ENCODE results near the gene CEMIP.
A peak's percentile ranks its signal among the peaks of the same experiment; 100 is the strongest.

The CEMIP gene

DNA sequence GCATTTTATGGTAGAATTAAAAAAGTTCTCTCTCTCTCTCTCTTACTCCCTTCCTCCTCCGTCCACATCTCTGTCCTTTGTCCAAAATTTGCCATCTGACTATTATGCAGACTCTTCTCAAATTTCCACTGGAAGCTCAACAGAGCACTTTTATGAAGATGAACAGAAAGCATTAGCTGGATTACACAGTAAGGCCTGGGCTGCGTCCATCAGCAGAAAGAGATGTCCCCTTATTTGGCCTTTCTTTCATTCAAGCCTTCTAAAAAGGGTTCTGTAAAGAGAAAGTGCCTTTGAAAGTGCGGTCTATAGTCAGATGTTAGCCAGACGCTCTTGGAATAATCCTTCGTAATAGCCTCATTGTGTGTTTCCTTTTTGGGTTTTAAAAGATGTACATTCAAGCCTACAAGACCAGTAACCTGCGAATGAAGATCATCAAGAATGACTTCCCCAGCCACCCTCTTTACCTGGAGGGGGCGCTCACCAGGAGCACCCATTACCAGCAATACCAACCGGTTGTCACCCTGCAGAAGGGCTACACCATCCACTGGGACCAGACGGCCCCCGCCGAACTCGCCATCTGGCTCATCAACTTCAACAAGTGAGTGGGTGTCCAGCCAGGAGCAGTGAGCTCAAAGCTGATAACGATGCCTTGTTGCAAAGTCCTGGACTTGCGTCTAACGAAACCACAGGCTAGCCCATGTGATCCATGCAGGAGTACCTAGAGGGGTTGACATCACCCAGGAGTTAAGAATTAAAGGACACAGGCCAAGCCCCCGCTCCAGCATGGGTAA, 157.3 kb downstream of the CEMIP start:
- no peak for DNase-seq

DNA sequence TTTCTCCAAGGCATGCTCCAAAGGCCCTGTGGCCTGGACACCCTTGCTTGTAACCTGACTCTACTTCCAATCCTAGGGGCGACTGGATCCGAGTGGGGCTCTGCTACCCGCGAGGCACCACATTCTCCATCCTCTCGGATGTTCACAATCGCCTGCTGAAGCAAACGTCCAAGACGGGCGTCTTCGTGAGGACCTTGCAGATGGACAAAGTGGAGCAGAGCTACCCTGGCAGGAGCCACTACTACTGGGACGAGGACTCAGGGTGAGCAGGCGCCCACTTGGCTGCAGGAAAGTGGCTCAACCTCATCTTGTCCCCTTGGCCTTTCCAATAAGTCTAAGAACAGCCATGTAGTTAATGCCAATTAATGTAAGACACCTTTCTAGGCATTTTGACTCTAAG, 158.5 kb downstream of the CEMIP start:
- no peak for DNase-seq

DNA sequence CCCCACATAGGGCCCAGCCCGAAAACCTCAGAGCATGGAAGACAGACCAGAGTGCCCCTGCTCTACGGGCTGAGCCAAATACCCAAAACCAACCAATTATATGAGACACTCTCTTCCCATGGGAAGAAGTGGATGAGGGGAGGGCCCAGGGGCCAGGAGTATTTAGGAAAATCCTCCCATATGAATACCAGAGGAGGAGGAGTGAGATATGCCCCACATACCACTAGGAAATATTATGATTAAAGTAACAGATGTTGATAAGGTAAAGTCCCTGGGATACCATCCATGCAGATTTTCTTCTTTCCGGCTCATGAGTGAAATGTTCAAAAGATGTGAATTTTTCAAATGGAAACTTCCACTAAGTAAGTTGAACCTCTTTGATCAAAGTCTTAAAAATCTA, 160.0 kb downstream of the CEMIP start:
- no peak for DNase-seq

DNA sequence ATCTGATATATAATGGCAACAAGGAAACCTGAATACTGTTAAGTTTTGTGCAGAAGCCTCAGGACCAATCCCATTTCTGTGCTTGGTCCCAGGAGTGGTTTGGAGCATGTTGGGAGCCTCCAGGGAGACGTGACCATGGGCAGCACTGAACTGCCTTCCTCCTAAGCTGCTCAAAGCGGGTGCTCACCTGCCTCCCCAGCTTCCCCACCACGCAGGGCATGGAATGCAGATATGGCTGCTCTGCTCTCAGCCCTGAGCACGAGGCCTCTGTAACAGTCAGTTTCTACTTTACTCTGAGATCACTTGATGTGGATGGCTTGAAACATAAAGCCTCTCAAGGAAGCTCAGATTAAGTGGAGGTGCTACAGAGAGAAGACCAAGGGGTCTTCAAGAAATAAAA, 161.2 kb downstream of the CEMIP start:
- DNase-seq: no peak

- DNase-seq: no peak
Measured at GRCh38 chr15:80940851-80941250, 161.7 kb downstream of the CEMIP start.

GRCh38 chr15:80942266-80942665, 163.1 kb downstream of the CEMIP start:
- DNase-seq: no peak

GRCh38 chr15:80942746-80943565, 163.8 kb downstream of the CEMIP start:
- no peak for DNase-seq

DNA sequence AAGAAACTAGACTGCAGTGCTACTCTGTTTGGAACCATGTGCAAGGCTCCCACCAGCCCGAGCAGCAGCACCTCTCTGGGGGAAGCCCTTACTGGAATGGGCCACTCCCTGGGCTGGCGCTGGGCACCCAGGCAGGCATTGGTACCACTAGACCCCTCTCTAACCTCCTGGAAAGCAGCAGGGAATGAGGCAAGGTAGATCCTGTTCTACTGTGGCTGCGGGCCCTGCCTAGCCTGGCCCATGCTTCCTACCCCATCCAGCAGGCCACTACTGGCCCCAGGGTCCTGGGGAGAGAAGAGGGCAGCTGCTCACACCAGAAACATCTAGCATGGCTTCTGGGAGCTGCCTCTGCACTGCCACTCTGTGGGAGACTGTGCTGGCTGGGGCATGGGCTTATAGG, 165.6 kb downstream of the CEMIP start:
- no peak for DNase-seq

- no peak for DNase-seq
Measured at GRCh38 chr15:80945605-80946004, 166.4 kb downstream of the CEMIP start.

DNA sequence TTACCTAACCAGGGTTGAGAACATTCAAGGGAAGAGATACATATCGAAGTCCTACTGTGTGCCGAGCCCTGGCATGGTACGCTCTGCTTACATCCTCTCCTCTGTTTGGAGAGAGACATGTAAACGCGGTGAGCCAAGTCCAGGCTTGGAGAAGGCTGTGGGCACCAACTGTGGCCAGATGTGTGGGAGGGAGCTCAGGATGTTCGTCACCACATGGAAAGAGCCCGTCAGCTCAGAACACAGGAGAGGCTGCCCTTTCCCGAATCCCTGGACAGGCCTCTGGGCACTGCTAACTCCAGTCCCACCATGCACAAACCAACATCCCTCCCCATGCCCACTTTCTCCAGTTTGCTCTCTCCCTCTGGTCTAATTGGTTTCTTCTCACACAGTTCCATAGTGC, 167.4 kb downstream of the CEMIP start:
- DNase-seq: no peak

DNA sequence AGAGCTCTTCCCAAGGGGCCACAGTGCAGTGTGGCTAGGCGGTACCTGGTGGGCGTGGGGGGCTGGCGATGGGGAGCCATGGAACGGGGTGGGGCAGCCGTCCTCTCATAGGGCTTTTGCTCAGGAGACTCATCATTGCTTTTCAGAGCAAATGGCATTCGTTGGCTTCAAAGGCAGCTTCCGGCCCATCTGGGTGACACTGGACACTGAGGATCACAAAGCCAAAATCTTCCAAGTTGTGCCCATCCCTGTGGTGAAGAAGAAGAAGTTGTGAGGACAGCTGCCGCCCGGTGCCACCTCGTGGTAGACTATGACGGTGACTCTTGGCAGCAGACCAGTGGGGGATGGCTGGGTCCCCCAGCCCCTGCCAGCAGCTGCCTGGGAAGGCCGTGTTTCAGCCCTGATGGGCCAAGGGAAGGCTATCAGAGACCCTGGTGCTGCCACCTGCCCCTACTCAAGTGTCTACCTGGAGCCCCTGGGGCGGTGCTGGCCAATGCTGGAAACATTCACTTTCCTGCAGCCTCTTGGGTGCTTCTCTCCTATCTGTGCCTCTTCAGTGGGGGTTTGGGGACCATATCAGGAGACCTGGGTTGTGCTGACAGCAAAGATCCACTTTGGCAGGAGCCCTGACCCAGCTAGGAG, 169.6 kb downstream of the CEMIP start:
- DNase-seq: no peak

GRCh38 chr15:80949756-80950155, 170.6 kb downstream of the CEMIP start:
- DNase-seq: no peak

- no peak for DNase-seq
Measured at GRCh38 chr15:80950291-80951078, 171.3 kb downstream of the CEMIP start.

GRCh38 chr15:80951941-80952340, 172.8 kb downstream of the CEMIP start:
- DNase-seq: no peak

- no peak for DNase-seq
Measured at GRCh38 chr15:80953001-80953952, 174.1 kb downstream of the CEMIP start.

DNA sequence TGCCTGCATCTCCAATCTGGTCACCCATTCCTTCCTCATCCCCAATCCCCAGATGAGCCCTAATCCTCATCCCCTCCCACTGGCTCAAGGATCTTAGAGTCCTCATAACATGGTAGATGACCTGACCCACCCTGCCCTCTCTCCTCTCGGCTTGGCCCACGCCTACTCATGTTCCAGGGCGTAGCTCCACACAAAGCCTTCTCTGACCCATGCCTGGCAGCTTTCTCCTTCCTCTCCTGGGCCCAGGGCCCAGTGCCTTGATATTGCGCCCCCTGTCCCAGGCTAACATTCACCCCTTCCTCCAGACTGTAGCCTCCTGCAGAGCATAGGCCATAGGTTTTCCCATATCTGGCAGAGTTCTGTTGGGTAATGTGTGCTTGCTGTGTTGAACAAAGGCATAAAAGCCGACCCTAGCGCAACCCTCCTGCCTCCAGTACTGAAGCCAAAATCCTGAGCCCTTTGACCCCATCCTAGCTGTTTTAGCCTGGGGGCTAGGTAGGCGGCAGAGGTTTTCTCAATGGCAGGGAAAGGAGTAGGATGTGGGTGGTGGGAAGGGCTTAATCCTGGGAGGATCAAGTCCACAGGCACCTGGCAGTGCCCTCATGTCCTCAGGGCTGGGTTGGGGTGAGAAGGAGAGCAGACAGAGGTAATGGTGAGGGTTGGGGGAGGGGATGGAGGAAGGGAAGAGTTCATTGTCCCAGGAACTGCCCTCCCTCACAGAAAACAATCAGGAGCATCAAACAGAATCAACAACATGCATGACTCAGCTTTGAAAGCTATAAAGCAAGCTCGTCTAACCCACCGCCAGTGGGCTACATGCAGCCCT, 175.0 kb downstream of the CEMIP start:
- DNase-seq: no peak

- DNase-seq: peak; percentile 73
Measured at GRCh38 chr15:80955571-80956452, 176.6 kb downstream of the CEMIP start.

DNA sequence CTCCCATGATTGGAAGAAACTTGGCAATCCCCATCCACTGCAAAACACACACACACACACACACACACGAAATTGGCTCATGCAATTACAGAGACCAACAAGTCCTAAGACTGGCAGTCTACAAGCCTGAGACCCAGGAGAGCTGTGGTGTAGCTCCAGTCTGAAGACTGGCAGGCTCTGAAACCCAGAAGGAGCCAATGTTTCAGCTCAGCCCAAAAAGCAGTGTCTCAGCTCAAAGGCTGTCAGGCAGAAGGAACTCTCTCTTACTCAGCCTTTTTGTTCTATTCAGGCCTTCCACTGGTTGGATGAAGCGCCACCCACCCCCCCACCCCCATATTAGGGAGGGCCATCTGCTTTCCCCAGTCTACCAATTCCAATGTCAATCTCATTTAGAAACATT, 178.4 kb downstream of the CEMIP start:
- DNase-seq: no peak

DNA sequence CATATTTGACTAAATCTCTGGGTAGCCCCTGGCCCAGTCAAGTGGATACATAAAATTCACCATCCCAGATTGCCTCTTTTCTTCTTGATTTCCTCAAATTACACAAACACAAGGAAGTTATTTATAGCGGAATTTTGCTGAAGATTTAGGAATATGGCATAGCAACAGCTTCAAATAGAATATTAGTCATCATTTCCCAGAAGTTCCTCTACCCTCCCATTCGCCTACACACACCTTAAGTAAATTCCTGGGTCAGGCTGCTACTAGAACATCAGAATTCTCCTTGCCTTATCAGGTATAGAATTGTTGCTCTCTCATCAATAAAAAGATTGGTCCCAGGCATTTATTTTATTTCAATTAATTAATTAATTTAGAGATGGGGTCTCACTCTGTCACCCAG, 178.8 kb downstream of the CEMIP start:
- DNase-seq: no peak

Measured in stimulated activated CD4-positive, alpha-beta T cell treated with anti-CD3 and anti-CD28 coated beads, Interleukin-4, amount 100 ng/mL, for 24 hours (primary cell).